GM23248 (cell line): ENCODE data around the gene PLEKHH1. TPM values are rescaled to one million over a fixed set of nuclear protein-coding genes. Genes with fewer than 3 reads are reported as not detected.

Source experiments
- DNase-seq: peaks from one replicate; pipeline ENCODE4 v3.0.0-alpha.2; 2015
- H2AFZ ChIP-seq: fragments of 200-600 bp; sonication (generic); 2 replicates; pipeline ENCODE4 v1.6.1; 2016; ENCODE audit warnings: antibody characterized with exemption
- H3F3A ChIP-seq: fragments of 200-600 bp; sonication (generic); 2 replicates; pipeline ENCODE4 v1.6.1; 2016; ENCODE audit warnings: mild to moderate bottlenecking, antibody characterized with exemption, mixed run types; ENCODE audit not compliant: insufficient read depth
- H3K27ac ChIP-seq: fragments of 200-600 bp; sonication (generic); 2 replicates; pipeline ENCODE4 v1.5.1; 2016; ENCODE audit warnings: mild to moderate bottlenecking
- H3K27me3 ChIP-seq: fragments of 200-600 bp; sonication (generic); replicated peaks from 2 replicates; pipeline ENCODE4 v1.6.1; 2016; ENCODE audit warnings: mild to moderate bottlenecking; ENCODE audit not compliant: insufficient read depth
- H3K36me3 ChIP-seq: fragments of 200-600 bp; sonication (generic); 2 replicates; pipeline ENCODE4 v1.6.1; 2016; ENCODE audit warnings: low read depth, mild to moderate bottlenecking
- H3K4me1 ChIP-seq: fragments of 200-600 bp; sonication (generic); 2 replicates; pipeline ENCODE4 v1.6.1; 2016; ENCODE audit warnings: mild to moderate bottlenecking; ENCODE audit not compliant: insufficient read depth
- H3K4me2 ChIP-seq: fragments of 200-600 bp; sonication (generic); one replicate; pipeline ENCODE4 v1.6.1; 2016; ENCODE audit warnings: mild to moderate bottlenecking; ENCODE audit not compliant: unreplicated experiment
- H3K4me3 ChIP-seq: fragments of 200-600 bp; sonication (generic); 2 replicates; pipeline ENCODE4 v1.5.1; 2016; ENCODE audit warnings: mild to moderate bottlenecking
- H3K79me2 ChIP-seq: fragments of 200-600 bp; sonication (generic); 2 replicates; pipeline ENCODE4 v1.6.1; 2016; ENCODE audit warnings: mild to moderate bottlenecking; ENCODE audit not compliant: insufficient read depth
- H3K9ac ChIP-seq: fragments of 200-600 bp; sonication (generic); 2 replicates; pipeline ENCODE4 v1.6.1; 2016; ENCODE audit warnings: mild to moderate bottlenecking
- H3K9me2 ChIP-seq: fragments of 200-600 bp; sonication (generic); 2 replicates; pipeline ENCODE4 v1.6.1; 2016; ENCODE audit warnings: mixed run types, mild to moderate bottlenecking, moderate library complexity; ENCODE audit not compliant: insufficient read depth
- H3K9me3 ChIP-seq: fragments of 200-600 bp; sonication (generic); one replicate; pipeline ENCODE4 v1.6.1; 2017; ENCODE audit warnings: low read depth
- H4K20me1 ChIP-seq: fragments of 200-600 bp; sonication (generic); 2 replicates; pipeline ENCODE4 v1.6.0; 2016; ENCODE audit not compliant: insufficient read depth
- EZH2 ChIP-seq: fragments of 200-600 bp; sonication (generic); IDR thresholded peaks from 2 replicates; pipeline ENCODE4 v1.6.1; 2018; ENCODE audit warnings: antibody characterized with exemption, mild to moderate bottlenecking; ENCODE audit not compliant: insufficient read depth, poor library complexity, severe bottlenecking
- EZH2phosphoT487 ChIP-seq: fragments of 200-600 bp; sonication (generic); IDR thresholded peaks from 2 replicates; pipeline ENCODE4 v1.6.1; 2018; ENCODE audit warnings: antibody characterized with exemption, moderate library complexity, mild to moderate bottlenecking, low read depth; ENCODE audit not compliant: insufficient read depth
- WGBS, 2 experiments: methylation state at CpG; one replicate each; pipeline ENCODE4 v1.1.6; 2015 to 2017; ENCODE audit warnings: low lambda C conversion rate in 2 of 2, low coverage in 1 of 2; ENCODE audit errors: missing lambda C conversion rate in 2 of 2; 5-methylcytosine and 5-hydroxymethylcytosine counted together
- in situ Hi-C: fragments of 300-500 bp; cut with MboI; formaldehyde crosslinking; loops from 2 replicates; pipeline ENCODE4 v1.15.0; 2020
- polyA plus RNA-seq: library from polyadenylated mRNA; unstranded; fragments of >200 nt; fragmentation: Nextera tagmentation; extraction: Ambion mirVana; gene quantifications from 2 replicates; pipeline ENCODE4 v1.2.1, GENCODE V29; 2016
- total RNA-seq: library from RNA; depleted of rRNA; stranded (reverse); fragments of >200 nt; shearing (Covaris generic); gene quantifications from 2 replicates; pipeline ENCODE4 v1.2.3, GENCODE V29; 2014

The PLEKHH1 gene
- total and polyA plus RNA-seq, 2 experiments from 2014 or later = under 0.01 to 0.13 TPM

GRCh38 chr14:67576216-67576955 is 43.3 kb downstream of the PLEKHH1 start:
- Histone ChIP-seq H3K9me3 (no peaks in the 10 kb centered on the region), H2AFZ (no peak overlapping the region), H3K9ac (no peak overlapping the region), H3K4me3 (no peak overlapping the region), H4K20me1 (no peaks in the 10 kb centered on the region), H3K27me3 (no peaks in the 10 kb centered on the region), H3K36me3 (no peaks in the 10 kb centered on the region), H3K79me2 (no peaks in the 10 kb centered on the region), H3K4me2 (no peak overlapping the region), H3K27ac (no peak overlapping the region), H3F3A (no peaks in the 10 kb centered on the region), H3K4me1 (no peaks in the 10 kb centered on the region), H3K9me2 (no peaks in the 10 kb centered on the region)
- no peak for DNase-seq
- 81 to 89% methylated on average over 7 of the region's 7 CpGs for WGBS, 2 experiments
- in situ Hi-C loops = no loop called here
- no peak for TF ChIP-seq EZH2
- no peak for TF ChIP-seq EZH2phosphoT487

GRCh38 chr14:67577181-67577808 is 44.2 kb downstream of the PLEKHH1 start:
- H3K4me2 ChIP-seq = no peak overlapping the region
- H3K27ac ChIP-seq = no peak overlapping the region
- no peaks in the 10 kb centered on the region for H3K79me2 ChIP-seq
- no peaks in the 10 kb centered on the region for H3K9me3 ChIP-seq
- H3F3A ChIP-seq = no peaks in the 10 kb centered on the region
- H3K9ac ChIP-seq = no peak overlapping the region
- TF ChIP-seq EZH2 (no peak), EZH2phosphoT487 (no peak)
- WGBS, 2 experiments = 67 to 78% methylated on average over 13 of the region's 13 CpGs
- in situ Hi-C loops = no loop called here
- no peak overlapping the region for H3K4me3 ChIP-seq
- DNase-seq = no peak
- H2AFZ ChIP-seq = no peak overlapping the region
- no peaks in the 10 kb centered on the region for H3K4me1 ChIP-seq
- H3K27me3 ChIP-seq = no peaks in the 10 kb centered on the region
- no peaks in the 10 kb centered on the region for H3K36me3 ChIP-seq
- no peaks in the 10 kb centered on the region for H4K20me1 ChIP-seq
- no peaks in the 10 kb centered on the region for H3K9me2 ChIP-seq

GRCh38 chr14:67577909-67578749 is 45.0 kb downstream of the PLEKHH1 start:
- Histone ChIP-seq H3K9me2 (no peaks in the 10 kb centered on the region), H3K4me1 (no peaks in the 10 kb centered on the region), H3K9me3 (no peaks in the 10 kb centered on the region), H2AFZ (no peak overlapping the region), H3K79me2 (no peaks in the 10 kb centered on the region), H3K4me3 (no peak overlapping the region), H4K20me1 (no peaks in the 10 kb centered on the region), H3K36me3 (no peaks in the 10 kb centered on the region), H3K27me3 (no peaks in the 10 kb centered on the region), H3K27ac (no peak overlapping the region), H3K4me2 (no peak overlapping the region), H3F3A (no peaks in the 10 kb centered on the region), H3K9ac (no peak overlapping the region)
- 69 to 72% methylated on average over 16 of the region's 16 CpGs for WGBS, 2 experiments
- no peak for DNase-seq
- in situ Hi-C loops = no loop called here
- TF ChIP-seq EZH2phosphoT487 (no peak), EZH2 (no peak)

- Histone ChIP-seq H3K4me1 (no peaks in the 10 kb centered on the region), H3K4me3 (no peak overlapping the region), H3F3A (no peaks in the 10 kb centered on the region), H3K36me3 (no peaks in the 10 kb centered on the region), H3K9ac (no peak overlapping the region), H3K9me2 (no peaks in the 10 kb centered on the region), H2AFZ (no peak overlapping the region), H3K4me2 (no peak overlapping the region), H3K9me3 (no peaks in the 10 kb centered on the region), H3K27ac (no peak overlapping the region), H4K20me1 (no peaks in the 10 kb centered on the region), H3K79me2 (no peaks in the 10 kb centered on the region), H3K27me3 (no peaks in the 10 kb centered on the region)
- in situ Hi-C loops = no loop called here
- no peak for DNase-seq
- 68 to 70% methylated on average over 15 of the region's 15 CpGs for WGBS, 2 experiments
- TF ChIP-seq EZH2phosphoT487 (no peak), EZH2 (no peak)
These were observed 46.0 kb downstream of the PLEKHH1 start for GRCh38 chr14:67579040-67579439.
